Esophagus muscularis mucosa (tissue), 4 donors: ENCODE data around the gene SPATA7. TPM values are rescaled to one million over a fixed set of nuclear protein-coding genes. Genes with fewer than 3 reads are reported as not detected.
A peak's percentile ranks its signal among the peaks of the same experiment; 100 is the strongest.

Experiments used
- DNase-seq: peaks from one replicate; pipeline ENCODE4 v3.0.0-alpha.2; 2017; ENCODE audit errors: extremely low spot score
- H3K27ac ChIP-seq, 4 donors: fragments of 200-600 bp; sonication (generic); replicated peaks in 1 of 4; 1 replicate in 3 of 4; 2 replicates in 1 of 4; pipeline ENCODE4 v1.5.1; 2016 to 2019; ENCODE audit warnings: mild to moderate bottlenecking in 1 of 4
- H3K27me3 ChIP-seq, 4 donors: fragments of 200-600 bp; sonication (generic); one replicate each; pipeline versions ENCODE4 v1.5.1 to v1.6.0; 2016 to 2019
- H3K36me3 ChIP-seq, 4 donors: fragments of 200-600 bp; sonication (generic); one replicate each; pipeline ENCODE4 v1.5.1; 2016 to 2019
- H3K4me1 ChIP-seq, 4 donors: fragments of 200-600 bp; sonication (generic); one replicate each; pipeline ENCODE4 v1.5.1; 2016 to 2019
- H3K4me3 ChIP-seq, 4 donors: fragments of 200-600 bp; sonication (generic); 1 replicate in 2 of 4; 2 replicates in 2 of 4; pipeline ENCODE4 v1.5.1; 2016 to 2019; ENCODE audit warnings: mild to moderate bottlenecking in 4 of 4, moderate library complexity in 1 of 4
- H3K9me3 ChIP-seq, 4 donors: fragments of 200-600 bp; sonication (generic); 1 replicate in 3 of 4; 2 replicates in 1 of 4; pipeline ENCODE4 v1.5.1; 2016 to 2019
- EP300 ChIP-seq: sonication (generic); formaldehyde crosslinking; IDR thresholded peaks from one replicate; pipeline ENCODE4 v1.6.1; 2017; ENCODE audit warnings: antibody characterized with exemption
- POLR2A ChIP-seq: fragments of 450-650 bp; IDR thresholded peaks from one replicate; pipeline ENCODE4 v1.6.1; 2017; ENCODE audit warnings: antibody characterized with exemption, moderate library complexity, mild to moderate bottlenecking, low read depth
- POLR2AphosphoS5 ChIP-seq, 2 donors: sonication (generic); formaldehyde crosslinking; IDR thresholded peaks; one replicate each; pipeline ENCODE4 v1.6.1; 2017; ENCODE audit warnings: antibody characterized with exemption in 2 of 2
- WGBS: methylation state at CpG from one replicate; pipeline ENCODE4 v1.1.5; 2018; 5-methylcytosine and 5-hydroxymethylcytosine counted together
- intact Hi-C: fragments of 100-400 bp; cut with DNase I; formaldehyde crosslinking; loops from one replicate; pipeline ENCODE4 v1.15.1; 2023
- total RNA-seq, 4 donors: library from RNA; depleted of rRNA; stranded (reverse); fragments of >200 nt; gene quantifications; one replicate each; pipeline versions ENCODE4 v1.1.0 to v1.2.1, GENCODE V29; 2016
- TF ChIP-seq, protein P1 (sequence below), 3 experiments: fragments of 200-600 bp in 2 of 3; fragments of 450-650 bp in 1 of 3; sonication (generic) in 2 of 3; IDR thresholded peaks; one replicate each; pipeline ENCODE4 v1.5.1; 2017 to 2019; ENCODE audit warnings: antibody characterized with exemption in 3 of 3, mild to moderate bottlenecking in 2 of 3, moderate library complexity in 1 of 3

The SPATA7 gene
- total RNA-seq, 4 donors from 2014 or later, result 16.2 to 34.5 (median 20.4) TPM

- Histone ChIP-seq H3K4me3 (peak overlapping the region; percentile 78 to 85 (median 84)), H3K27me3 (no peaks in the 10 kb centered on the region), H3K27ac (peak overlapping the region; percentile 81 to 88 (median 84)), H3K9me3 (no peaks in the 10 kb centered on the region), H3K36me3 (no peaks in the 10 kb centered on the region), H3K4me1 (peaks cover 5 to 23% (median 20%) of the 10 kb centered on the region in 4 donors)
- WGBS, result 22% methylated on average over 3 of the region's 3 CpGs
- intact Hi-C loops, result loop anchor here (10.0 kb wide), 2 partner anchors 170 to 390 kb away; partner anchors contain the start of genes GALC and PTPN21
- TF ChIP-seq EP300 (no peak), POLR2AphosphoS5 (IDR thresholded peaks at IDR 0.05) (no peak), POLR2A (no peak)
- TF ChIP-seq, protein P1, sequence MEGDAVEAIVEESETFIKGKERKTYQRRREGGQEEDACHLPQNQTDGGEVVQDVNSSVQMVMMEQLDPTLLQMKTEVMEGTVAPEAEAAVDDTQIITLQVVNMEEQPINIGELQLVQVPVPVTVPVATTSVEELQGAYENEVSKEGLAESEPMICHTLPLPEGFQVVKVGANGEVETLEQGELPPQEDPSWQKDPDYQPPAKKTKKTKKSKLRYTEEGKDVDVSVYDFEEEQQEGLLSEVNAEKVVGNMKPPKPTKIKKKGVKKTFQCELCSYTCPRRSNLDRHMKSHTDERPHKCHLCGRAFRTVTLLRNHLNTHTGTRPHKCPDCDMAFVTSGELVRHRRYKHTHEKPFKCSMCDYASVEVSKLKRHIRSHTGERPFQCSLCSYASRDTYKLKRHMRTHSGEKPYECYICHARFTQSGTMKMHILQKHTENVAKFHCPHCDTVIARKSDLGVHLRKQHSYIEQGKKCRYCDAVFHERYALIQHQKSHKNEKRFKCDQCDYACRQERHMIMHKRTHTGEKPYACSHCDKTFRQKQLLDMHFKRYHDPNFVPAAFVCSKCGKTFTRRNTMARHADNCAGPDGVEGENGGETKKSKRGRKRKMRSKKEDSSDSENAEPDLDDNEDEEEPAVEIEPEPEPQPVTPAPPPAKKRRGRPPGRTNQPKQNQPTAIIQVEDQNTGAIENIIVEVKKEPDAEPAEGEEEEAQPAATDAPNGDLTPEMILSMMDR (IDR thresholded peaks at IDR 0.05), result no peak
- no peak for DNase-seq
Measured at GRCh38 chr14:88384718-88385117, 739 bp upstream of the SPATA7 start.

DNA sequence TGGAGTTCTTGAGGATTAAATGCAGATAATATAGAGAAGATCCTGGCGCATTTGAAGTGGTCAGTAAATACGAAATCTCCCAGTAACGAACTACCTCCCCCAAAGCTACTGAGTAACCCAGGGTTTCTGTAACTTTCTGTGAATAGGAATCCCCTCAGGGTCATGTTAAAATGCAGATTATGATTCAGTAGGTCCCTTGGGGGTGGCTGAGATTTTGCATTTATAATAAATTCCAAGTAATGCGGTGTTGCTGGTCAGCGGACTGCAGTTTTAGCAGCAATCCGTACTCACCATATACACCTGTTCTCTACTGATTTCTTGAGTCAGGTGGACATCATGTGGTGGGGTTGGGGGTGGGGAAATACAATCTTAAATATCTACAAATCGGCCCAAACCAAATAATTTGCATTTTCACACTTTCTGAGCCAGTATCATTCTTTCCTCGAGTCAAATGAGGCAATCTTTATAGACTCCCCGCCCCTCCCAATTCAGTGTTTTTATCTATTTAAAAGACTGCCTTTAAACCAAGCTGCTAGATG is 868 bp downstream of the SPATA7 start:
- 53% methylated on average over 9 of the region's 9 CpGs for WGBS
- intact Hi-C loops, result loop anchor here (10.0 kb wide), 2 partner anchors 168 to 392 kb away; partner anchors contain the start of genes GALC and PTPN21
- Histone ChIP-seq H3K36me3 (no peaks in the 10 kb centered on the region), H3K4me3 (peak overlapping the region; percentile 78 to 85 (median 84)), H3K27ac (peak overlapping the region; percentile 81 to 88 (median 84)), H3K9me3 (no peaks in the 10 kb centered on the region), H3K4me1 (peaks cover 5 to 23% (median 20%) of the 10 kb centered on the region in 4 donors), H3K27me3 (no peaks in the 10 kb centered on the region)
- DNase-seq, result no peak
- TF ChIP-seq EP300 (no peak), POLR2A (no peak)
- TF ChIP-seq, protein P1 (IDR thresholded peaks at IDR 0.05), result no peak

- intact Hi-C loops, result loop anchor here (10.0 kb wide), 2 partner anchors 166 to 394 kb away; partner anchors contain the start of genes GALC and PTPN21
- peaks cover 0 to 16% (median 6%) of the 10 kb centered on the region in 4 donors for H3K36me3 ChIP-seq
- peaks cover 5 to 23% (median 20%) of the 10 kb centered on the region in 4 donors for H3K4me1 ChIP-seq
- no peak for TF ChIP-seq POLR2A
- no peak for TF ChIP-seq EP300
- TF ChIP-seq, protein P1 (IDR thresholded peaks at IDR 0.05), result no peak
- TF ChIP-seq POLR2AphosphoS5 (IDR thresholded peaks at IDR 0.05), result no peak
- 94% methylated on average over 6 of the region's 6 CpGs for WGBS
- no peaks in the 10 kb centered on the region for H3K27me3 ChIP-seq
- no peak overlapping the region for H3K27ac ChIP-seq
- DNase-seq, result no peak
- no peak overlapping the region for H3K4me3 ChIP-seq
- H3K9me3 ChIP-seq, result no peaks in the 10 kb centered on the region
Measured at GRCh38 chr14:88388741-88389282, 3.4 kb downstream of the SPATA7 start.

- H3K4me3 ChIP-seq, result no peak overlapping the region
- 95% methylated on average over 2 of the region's 2 CpGs for WGBS
- H3K27ac ChIP-seq, result no peak overlapping the region
- intact Hi-C loops, result no loop called here
- no peaks in the 10 kb centered on the region for H3K4me1 ChIP-seq
- H3K27me3 ChIP-seq, result no peaks in the 10 kb centered on the region
- TF ChIP-seq EP300 (no peak), POLR2AphosphoS5 (IDR thresholded peaks at IDR 0.05) (no peak), POLR2A (no peak)
- TF ChIP-seq, protein P1 (IDR thresholded peaks at IDR 0.05), result no peak
- H3K9me3 ChIP-seq, result no peaks in the 10 kb centered on the region
- H3K36me3 ChIP-seq, result peaks cover 7 to 42% (median 14%) of the 10 kb centered on the region in 4 donors
- no peak for DNase-seq
Measured at GRCh38 chr14:88392609-88393008, 7.2 kb downstream of the SPATA7 start.
